Measurements from ENCODE around the gene MX1. TPM values are rescaled to one million over a fixed set of nuclear protein-coding genes. Genes with fewer than 3 reads are reported as not detected.

Gene MX1
- total RNA-seq, 1 experiment from 2014 or later = 2.0 TPM

DNA sequence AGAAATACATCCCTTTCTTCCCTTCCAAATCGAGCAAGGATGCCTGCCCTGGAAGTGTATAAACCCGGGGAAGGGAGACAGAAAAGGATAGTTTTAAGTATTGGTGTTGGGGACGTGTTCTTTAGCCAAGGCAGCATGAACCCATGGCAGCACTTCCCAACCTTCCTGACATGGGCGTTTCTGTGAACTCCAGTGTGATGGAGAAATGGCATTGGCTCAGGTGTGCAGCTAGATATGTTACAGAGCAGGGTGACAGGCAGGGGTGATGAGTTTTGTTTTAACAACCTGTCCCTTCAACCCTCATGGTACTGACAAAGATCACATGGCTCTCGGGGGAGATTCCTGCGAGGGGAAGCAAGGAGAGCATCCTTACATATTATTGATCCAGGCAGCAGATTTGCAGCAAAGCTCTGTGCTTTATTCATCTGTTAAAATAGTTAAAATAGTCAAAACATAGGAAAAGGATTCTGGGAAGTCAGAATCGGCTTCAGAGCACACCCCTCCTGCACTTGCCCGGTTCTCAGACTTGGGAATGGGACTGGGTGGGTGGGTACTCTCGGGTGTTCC, 4.0 kb downstream of the MX1 start:
- DNase-seq (ENCODE audit: low read depth, low spot score) (no peak), ATAC-seq (no peak)
- TF ChIP-seq, protein P1, sequence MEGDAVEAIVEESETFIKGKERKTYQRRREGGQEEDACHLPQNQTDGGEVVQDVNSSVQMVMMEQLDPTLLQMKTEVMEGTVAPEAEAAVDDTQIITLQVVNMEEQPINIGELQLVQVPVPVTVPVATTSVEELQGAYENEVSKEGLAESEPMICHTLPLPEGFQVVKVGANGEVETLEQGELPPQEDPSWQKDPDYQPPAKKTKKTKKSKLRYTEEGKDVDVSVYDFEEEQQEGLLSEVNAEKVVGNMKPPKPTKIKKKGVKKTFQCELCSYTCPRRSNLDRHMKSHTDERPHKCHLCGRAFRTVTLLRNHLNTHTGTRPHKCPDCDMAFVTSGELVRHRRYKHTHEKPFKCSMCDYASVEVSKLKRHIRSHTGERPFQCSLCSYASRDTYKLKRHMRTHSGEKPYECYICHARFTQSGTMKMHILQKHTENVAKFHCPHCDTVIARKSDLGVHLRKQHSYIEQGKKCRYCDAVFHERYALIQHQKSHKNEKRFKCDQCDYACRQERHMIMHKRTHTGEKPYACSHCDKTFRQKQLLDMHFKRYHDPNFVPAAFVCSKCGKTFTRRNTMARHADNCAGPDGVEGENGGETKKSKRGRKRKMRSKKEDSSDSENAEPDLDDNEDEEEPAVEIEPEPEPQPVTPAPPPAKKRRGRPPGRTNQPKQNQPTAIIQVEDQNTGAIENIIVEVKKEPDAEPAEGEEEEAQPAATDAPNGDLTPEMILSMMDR (IDR thresholded peaks at IDR 0.05 in 2 of 3, conservative IDR thresholded peaks at IDR 0.05 in 1 of 3; ENCODE audit: borderline replicate concordance in 1 of 3, insufficient read depth in 1 of 3, low read depth in 2 of 3, low read length in 2 of 3) = no peak
- TF ChIP-seq FOSL1 (IDR thresholded peaks at IDR 0.05; ENCODE audit: low read depth) = no peak
- no peak for TF ChIP-seq SIN3A (IDR thresholded peaks at IDR 0.05; ENCODE audit: low read depth)
- TF ChIP-seq CEBPB (IDR thresholded peaks at IDR 0.05; ENCODE audit: low read depth) = no peak
- no peak for TF ChIP-seq JUND (IDR thresholded peaks at IDR 0.05)
- no peak for TF ChIP-seq ZNF274 (IDR thresholded peaks at IDR 0.05; ENCODE audit: low read depth, low read length)
- TF ChIP-seq POLR2A (IDR thresholded peaks at IDR 0.05; ENCODE audit: borderline replicate concordance, extremely low read depth, insufficient read depth, insufficient read length) = no peak
- Histone ChIP-seq H3K36me3 (ENCODE audit: control insufficient read depth in 1 of 2, insufficient read depth in 2 of 2, low read length in 2 of 2) (no peaks in the 10 kb centered on the region), H3K4me3 (replicated peaks in 1 of 2; ENCODE audit: low read depth in 1 of 2, low read length in 2 of 2) (no peak overlapping the region), H3K4me2 (ENCODE audit: low read length) (no peak overlapping the region), H4K20me1 (ENCODE audit: insufficient read depth) (no peaks in the 10 kb centered on the region), H3K4me1 (ENCODE audit: control insufficient read depth in 1 of 2, insufficient read depth in 2 of 2, low read length in 2 of 2) (no peaks in the 10 kb centered on the region), H3K27me3 (ENCODE audit: insufficient read depth, low read length) (peaks cover 4% of the 10 kb centered on the region; the same call in 1 of the 2 replicates), H2AFZ (ENCODE audit: low read depth, low read length, poor library complexity, severe bottlenecking) (no peak overlapping the region), H3K9me2 (ENCODE audit: insufficient read depth) (no peaks in the 10 kb centered on the region), H3K9me3 (ENCODE audit: control insufficient read depth in 1 of 2, insufficient read depth in 1 of 2, low read depth in 1 of 2, low read length in 2 of 2) (peaks cover 0 to 6% of the 10 kb centered on the region in 2 experiments; a peak in 2 of 4 replicates), H3K27ac (ENCODE audit: low read depth, low read length) (no peak overlapping the region), H3K9ac (ENCODE audit: low read length) (no peak overlapping the region), H3K79me2 (ENCODE audit: insufficient read depth, low read length) (no peaks in the 10 kb centered on the region)
- CTCF ChIA-PET = no interaction called here
- POLR2A ChIA-PET = no interaction called here
- intact Hi-C loops (cut with micrococcal nuclease) = no loop called here
- no TSS peak for BruUV-seq (replicated peaks)
- RAD21 ChIA-PET (ENCODE audit: low non-redundant PET in 1 of 2, low total read pairs in 2 of 2, uncharacterized antibody in 2 of 2, unreplicated experiment in 2 of 2) = no interaction called here
